Thoracic aorta (tissue), 2 donors: ENCODE results near the gene LRRC15. TPM values are rescaled to one million over a fixed set of nuclear protein-coding genes. Genes with fewer than 3 reads are reported as not detected.

ENCODE experiments used
- ATAC-seq: fragments of 150-250 bp; one replicate; pipeline ENCODE4 v1.8.0; 2017; ENCODE audit warnings: low read depth; ENCODE audit not compliant: insufficient number of reproducible peaks, low FRiP score
- DNase-seq: peaks from one replicate; pipeline ENCODE4 v3.0.0-alpha.2; 2020; ENCODE audit warnings: low spot score
- H3K27ac ChIP-seq, 2 donors: fragments of 200-600 bp; sonication (generic); 1 replicate in 1 of 2; 2 replicates in 1 of 2; pipeline ENCODE4 v1.5.1; 2016; ENCODE audit warnings: mild to moderate bottlenecking in 2 of 2, moderate library complexity in 2 of 2
- H3K27me3 ChIP-seq: fragments of 200-600 bp; sonication (generic); replicated peaks from 2 replicates; pipeline ENCODE4 v1.6.0; 2016; ENCODE audit warnings: mild to moderate bottlenecking; ENCODE audit not compliant: insufficient read depth
- H3K36me3 ChIP-seq: fragments of 200-600 bp; sonication (generic); one replicate; pipeline ENCODE4 v1.5.1; 2016
- H3K4me1 ChIP-seq, 2 donors: fragments of 200-600 bp; sonication (generic); 1 replicate in 1 of 2; 2 replicates in 1 of 2; pipeline versions ENCODE4 v1.5.1 to v1.6.0; 2016; ENCODE audit warnings: low read depth in 2 of 2, mild to moderate bottlenecking in 1 of 2; ENCODE audit not compliant: control insufficient read depth in 1 of 2
- H3K4me3 ChIP-seq: fragments of 200-600 bp; sonication (generic); 2 replicates; pipeline ENCODE4 v1.5.1; 2016; ENCODE audit warnings: mild to moderate bottlenecking
- H3K9me3 ChIP-seq: fragments of 200-600 bp; sonication (generic); 2 replicates; pipeline ENCODE4 v1.5.1; 2016
- CTCF ChIP-seq: fragments of 200-600 bp; sonication (generic); IDR thresholded peaks from one replicate; pipeline ENCODE4 v1.5.1; 2019; ENCODE audit warnings: antibody characterized with exemption
- total RNA-seq, 2 donors: library from RNA; depleted of rRNA; stranded (reverse); fragments of >200 nt; gene quantifications; one replicate each; pipeline versions ENCODE4 v1.1.0 to v1.2.3, GENCODE V29; 2016

Gene LRRC15
- total RNA-seq, 2 donors from 2014 or later: 0.27 TPM; not detected in 1

- no peaks in the 10 kb centered on the region for H3K27me3 ChIP-seq
- no peak overlapping the region for H3K4me3 ChIP-seq
- no peaks in the 10 kb centered on the region for H3K36me3 ChIP-seq
- TF ChIP-seq CTCF: no peak
- H3K9me3 ChIP-seq: no peaks in the 10 kb centered on the region
- H3K4me1 ChIP-seq: no peaks in the 10 kb centered on the region
- no peak for DNase-seq
- H3K27ac ChIP-seq: no peak overlapping the region
- ATAC-seq: no peak
Observed at GRCh38 chr3:194382196-194382891, 12.8 kb upstream of the LRRC15 start.

GRCh38 chr3:194381460-194381875, 11.9 kb upstream of the LRRC15 start:
- Histone ChIP-seq H3K36me3 (no peaks in the 10 kb centered on the region), H3K27me3 (no peaks in the 10 kb centered on the region), H3K4me1 (no peaks in the 10 kb centered on the region), H3K27ac (no peak overlapping the region), H3K4me3 (no peak overlapping the region), H3K9me3 (no peaks in the 10 kb centered on the region)
- ATAC-seq (no peak), DNase-seq (no peak)
- no peak for TF ChIP-seq CTCF

GRCh38 chr3:194380326-194380725, 10.8 kb upstream of the LRRC15 start:
- Histone ChIP-seq H3K4me1 (no peaks in the 10 kb centered on the region), H3K9me3 (no peaks in the 10 kb centered on the region), H3K27ac (no peak overlapping the region), H3K36me3 (no peaks in the 10 kb centered on the region), H3K27me3 (no peaks in the 10 kb centered on the region), H3K4me3 (no peak overlapping the region)
- no peak for TF ChIP-seq CTCF
- no peak for DNase-seq
- ATAC-seq: no peak

GRCh38 chr3:194379651-194380050, 10.1 kb upstream of the LRRC15 start:
- Histone ChIP-seq H3K36me3 (no peaks in the 10 kb centered on the region), H3K27me3 (no peaks in the 10 kb centered on the region), H3K27ac (no peak overlapping the region), H3K9me3 (no peaks in the 10 kb centered on the region), H3K4me3 (no peak overlapping the region), H3K4me1 (no peaks in the 10 kb centered on the region)
- DNase-seq (no peak), ATAC-seq (no peak)
- TF ChIP-seq CTCF: no peak

GRCh38 chr3:194379231-194379630, 9.7 kb upstream of the LRRC15 start:
- Histone ChIP-seq H3K36me3 (no peaks in the 10 kb centered on the region), H3K4me1 (no peaks in the 10 kb centered on the region), H3K27me3 (no peaks in the 10 kb centered on the region), H3K27ac (no peak overlapping the region), H3K9me3 (no peaks in the 10 kb centered on the region), H3K4me3 (no peak overlapping the region)
- DNase-seq (no peak), ATAC-seq (no peak)
- no peak for TF ChIP-seq CTCF
